ENCODE measurements around the gene GRWD1.

The GRWD1 gene

GRCh38 chr19:48456864-48457263 is 11.1 kb downstream of the GRWD1 start:
- DNase-seq (ENCODE audit: low read depth), result no peak

DNA sequence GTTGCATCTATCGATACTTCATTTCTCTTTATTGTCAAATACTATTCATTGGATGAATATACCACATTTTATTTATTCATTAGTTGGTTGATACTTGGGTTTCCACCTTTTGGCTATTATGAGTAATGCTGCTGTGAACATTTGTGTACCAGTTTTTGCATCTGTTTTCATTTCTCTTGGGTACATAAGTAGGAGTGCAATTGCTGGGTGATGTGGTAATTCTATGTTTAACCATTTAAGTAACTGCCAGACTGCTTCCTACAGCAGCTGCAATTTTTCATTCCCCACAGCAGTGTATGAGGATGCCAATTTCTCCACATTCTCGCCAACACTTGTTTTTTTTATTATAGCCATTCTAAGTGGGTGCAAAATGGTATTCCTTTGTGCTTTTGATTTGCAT is 12.2 kb downstream of the GRWD1 start:
- no peak for DNase-seq (ENCODE audit: low read depth)

- no peak for DNase-seq (ENCODE audit: low read depth)
Measured at GRCh38 chr19:48461651-48461981, 15.8 kb downstream of the GRWD1 start.

- no peak for DNase-seq (ENCODE audit: low read depth)
Measured at GRCh38 chr19:48461982-48462655, 16.3 kb downstream of the GRWD1 start.

GRCh38 chr19:48465215-48465614 is 19.4 kb downstream of the GRWD1 start:
- no peak for DNase-seq (ENCODE audit: low read depth)

DNA sequence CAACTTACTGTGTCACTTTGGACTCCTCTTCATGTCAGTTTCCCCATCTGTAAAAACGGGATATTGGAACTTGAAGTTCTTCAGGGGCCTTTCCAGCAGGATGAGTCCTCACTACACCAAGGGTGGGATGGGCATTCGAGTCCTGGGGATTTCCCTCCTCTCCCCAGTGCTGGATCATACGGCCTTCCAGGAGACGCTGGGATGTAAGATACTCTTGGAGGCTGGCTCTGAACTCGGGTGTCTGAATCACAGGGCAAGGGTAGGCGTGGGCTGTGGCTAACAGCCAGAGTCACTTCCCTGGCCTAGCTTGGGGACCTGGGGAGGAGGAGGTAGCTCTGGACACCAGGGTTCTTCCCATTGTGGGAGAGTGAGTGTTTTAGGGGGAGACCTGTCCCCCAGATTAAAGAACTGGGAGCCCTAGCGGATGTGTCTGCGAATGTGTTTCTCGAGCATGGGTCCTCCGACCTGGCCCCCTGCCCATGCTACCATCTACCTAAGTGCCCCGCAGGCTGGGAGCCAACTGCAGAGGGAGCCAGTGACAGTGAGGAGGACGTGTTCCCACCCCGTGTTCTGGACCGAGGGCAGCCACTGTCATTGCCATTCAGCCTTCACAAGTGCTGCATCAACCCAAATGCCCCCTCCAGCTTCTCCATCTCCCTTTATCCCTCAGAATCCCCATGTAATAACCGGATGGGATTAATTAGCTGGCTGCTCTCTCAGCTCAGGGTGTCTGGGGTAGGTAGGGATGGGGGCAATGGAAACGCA is 21.0 kb downstream of the GRWD1 start:
- DNase-seq (ENCODE audit: low read depth), result no peak

DNA sequence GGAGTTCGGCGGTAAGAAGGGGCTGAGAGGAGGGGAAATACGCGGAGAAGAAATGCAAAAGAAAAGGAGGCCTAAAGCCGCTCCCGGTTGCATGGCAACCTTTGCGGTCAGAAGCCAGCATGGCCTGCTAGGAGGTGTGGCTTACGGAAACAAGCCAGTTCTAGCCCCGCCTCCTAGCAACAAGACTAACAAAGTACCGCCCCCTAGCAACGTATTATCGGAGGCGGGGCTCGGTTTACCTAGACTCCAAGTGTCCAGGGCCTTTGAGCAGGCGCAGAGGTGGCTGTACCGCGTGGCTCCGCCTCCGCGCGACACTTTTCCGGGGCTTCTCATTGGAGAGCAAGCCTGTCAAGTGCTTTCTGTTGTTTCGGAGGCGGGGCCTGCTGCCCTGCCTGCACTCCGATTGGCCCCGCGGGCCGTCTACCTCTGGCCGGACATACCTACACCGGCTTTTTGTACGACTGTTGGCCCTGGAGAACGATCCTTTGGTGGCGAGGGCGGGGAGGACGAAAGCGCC is 23.0 kb downstream of the GRWD1 start:
- peak; percentile 100 for DNase-seq (ENCODE audit: low read depth)

- DNase-seq (ENCODE audit: low read depth), result peak; percentile 65
Measured at GRCh38 chr19:48469289-48469881, 23.6 kb downstream of the GRWD1 start, which contains the start of gene CYTH2. TSS of gene CYTH2 (plus strand) at chr19:48469369. CDS start at chr19:48469508, 139 bp downstream.

DNA sequence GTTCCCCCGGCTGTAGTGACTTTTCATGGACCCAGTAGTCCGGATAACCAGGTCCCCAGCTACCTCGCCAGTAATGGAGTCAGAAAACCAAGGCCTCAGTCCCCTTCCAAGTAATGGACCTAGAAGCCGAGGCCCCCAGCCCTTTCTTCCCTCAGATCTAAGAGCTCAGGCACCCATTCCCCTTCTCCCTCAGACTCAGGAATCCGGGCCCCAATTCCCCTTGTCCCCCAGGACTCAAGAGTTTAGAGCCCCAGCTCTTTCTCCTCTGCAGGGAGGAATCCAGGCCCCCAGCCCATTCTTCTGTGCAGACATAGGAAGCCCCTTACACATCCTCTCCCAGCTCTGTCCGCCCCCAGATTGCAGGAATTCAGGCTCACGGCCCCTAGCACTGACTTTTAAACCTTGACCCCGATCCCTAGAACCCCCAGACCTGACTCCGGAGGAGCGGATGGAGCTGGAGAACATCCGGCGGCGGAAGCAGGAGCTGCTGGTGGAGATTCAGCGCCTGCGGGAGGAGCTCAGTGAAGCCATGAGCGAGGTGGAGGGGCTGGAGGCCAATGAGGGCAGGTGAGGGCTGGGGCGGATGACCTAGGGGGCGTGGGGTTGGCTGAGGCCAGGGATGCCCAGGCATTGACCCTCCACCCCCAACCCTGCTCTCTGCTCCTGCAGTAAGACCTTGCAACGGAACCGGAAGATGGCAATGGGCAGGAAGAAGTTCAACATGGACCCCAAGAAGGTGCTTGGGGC is 24.3 kb downstream of the GRWD1 start:
- DNase-seq (ENCODE audit: low read depth), result no peak

GRCh38 chr19:48470856-48471255 is 25.1 kb downstream of the GRWD1 start:
- no peak for DNase-seq (ENCODE audit: low read depth)

GRCh38 chr19:48471836-48472235 is 26.1 kb downstream of the GRWD1 start:
- no peak for DNase-seq (ENCODE audit: low read depth)

DNA sequence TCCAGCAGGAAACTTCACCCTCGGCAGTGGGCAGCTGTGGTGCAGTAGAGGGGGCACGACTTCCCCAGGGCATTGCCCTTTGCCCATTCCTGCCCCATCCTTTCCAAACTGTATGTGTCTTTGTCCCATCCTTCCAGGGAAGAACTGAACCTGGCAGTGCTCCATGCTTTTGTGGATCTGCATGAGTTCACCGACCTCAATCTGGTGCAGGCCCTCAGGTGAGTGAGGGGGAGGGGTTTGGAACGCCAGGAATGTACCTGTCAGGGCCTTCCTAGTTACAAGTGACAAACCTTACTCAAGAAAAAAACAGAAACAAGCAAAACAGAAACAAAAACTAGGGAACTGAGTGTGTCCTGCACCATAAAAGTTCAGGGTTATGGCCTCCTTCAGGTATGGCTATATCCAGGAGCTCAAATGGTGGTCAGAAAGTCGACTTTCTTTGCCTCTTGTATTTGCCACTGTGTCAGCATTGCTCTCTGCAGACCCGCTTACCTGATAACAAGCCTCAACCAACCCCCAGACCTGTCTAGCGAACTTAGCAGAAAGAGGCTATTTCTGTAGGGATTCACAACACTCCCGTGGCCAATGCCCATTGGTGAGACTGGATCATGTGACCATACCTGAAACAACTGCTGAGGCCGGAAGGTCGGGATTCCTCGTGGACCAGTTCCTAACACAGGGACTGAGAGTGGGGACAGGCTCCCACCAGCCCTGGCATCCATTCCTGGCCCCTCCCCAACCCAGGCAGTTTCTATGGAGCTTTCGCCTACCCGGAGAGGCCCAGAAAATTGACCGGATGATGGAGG is 27.6 kb downstream of the GRWD1 start:
- DNase-seq (ENCODE audit: low read depth), result no peak

DNA sequence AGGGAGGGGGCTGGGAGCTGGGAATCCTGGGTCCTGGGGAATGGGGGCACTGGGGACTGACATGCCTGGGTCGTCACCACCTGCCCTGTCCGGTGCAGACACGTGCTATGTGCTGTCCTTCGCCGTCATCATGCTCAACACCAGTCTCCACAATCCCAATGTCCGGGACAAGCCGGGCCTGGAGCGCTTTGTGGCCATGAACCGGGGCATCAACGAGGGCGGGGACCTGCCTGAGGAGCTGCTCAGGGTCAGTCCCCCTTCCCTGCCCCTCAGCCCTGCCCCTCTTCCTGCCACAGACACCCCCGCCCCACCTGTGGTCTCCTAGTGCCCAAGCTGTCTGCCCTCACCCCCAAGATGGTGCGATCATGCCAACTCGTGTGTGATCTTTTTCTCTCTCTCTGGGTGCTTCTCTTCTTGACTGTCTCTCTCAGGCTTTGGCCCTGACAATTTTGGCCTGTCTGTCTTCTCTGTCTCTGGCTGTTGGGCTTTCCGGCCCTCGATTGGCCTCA is 28.4 kb downstream of the GRWD1 start:
- DNase-seq (ENCODE audit: low read depth), result no peak

- no peak for DNase-seq (ENCODE audit: low read depth)
Measured at GRCh38 chr19:48475369-48476068, 29.7 kb downstream of the GRWD1 start.

DNA sequence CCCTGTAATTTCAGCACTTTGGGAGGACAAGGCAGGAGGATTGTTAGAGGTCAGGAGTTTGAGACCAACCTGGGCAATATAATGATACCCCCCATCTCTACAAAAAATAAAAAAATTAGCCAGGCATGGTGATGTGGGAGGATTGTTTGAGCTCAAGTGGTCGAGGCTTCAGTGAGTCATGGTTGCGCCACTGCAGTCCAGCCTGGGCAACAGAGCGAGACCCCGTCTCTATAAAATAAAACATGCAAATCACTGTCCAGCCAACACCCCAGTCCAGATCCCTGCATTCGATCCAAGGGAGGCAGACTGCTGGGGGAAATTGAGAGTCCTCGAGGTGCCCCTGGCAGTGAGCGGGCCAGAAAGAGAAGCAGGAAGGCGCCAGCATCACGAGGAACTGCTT is 30.4 kb downstream of the GRWD1 start:
- DNase-seq (ENCODE audit: low read depth), result no peak

- DNase-seq (ENCODE audit: low read depth), result no peak
Measured at GRCh38 chr19:48477067-48477685, 31.4 kb downstream of the GRWD1 start.

GRCh38 chr19:48477698-48478338 is 32.0 kb downstream of the GRWD1 start:
- DNase-seq (ENCODE audit: low read depth), result no peak

GRCh38 chr19:48478339-48479256 is 32.8 kb downstream of the GRWD1 start:
- no peak for DNase-seq (ENCODE audit: low read depth)

DNA sequence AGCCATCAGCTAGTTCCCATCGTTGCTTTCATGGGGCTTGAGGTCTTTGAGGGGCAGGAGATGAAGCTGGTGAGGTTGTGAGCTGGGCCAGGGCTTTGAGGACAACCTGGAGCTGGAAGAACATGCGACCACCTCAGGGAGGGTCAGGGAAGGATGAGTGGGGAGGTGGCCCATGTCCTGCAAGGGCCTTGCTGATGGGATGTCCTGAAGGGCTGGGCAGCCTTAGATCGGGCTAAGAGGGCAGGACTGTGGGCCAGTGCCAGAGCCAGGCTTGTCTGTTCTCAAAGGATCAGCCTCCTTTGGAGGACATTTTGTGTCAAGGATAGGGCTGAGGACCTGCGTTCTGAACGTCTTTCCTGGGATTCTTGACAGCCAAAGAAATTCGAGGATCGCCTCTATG is 33.9 kb downstream of the GRWD1 start:
- no peak for DNase-seq (ENCODE audit: low read depth)
